Mesothelial cell of epicardium (in vitro differentiated cells): ENCODE data around the gene CFDP1. TPM values are rescaled to one million over a fixed set of nuclear protein-coding genes. Genes with fewer than 3 reads are reported as not detected.

ENCODE experiments used
- DNase-seq, 2 experiments: peaks; one replicate each; pipeline ENCODE4 v3.0.0; 2021; ENCODE audit warnings: low spot score in 2 of 2; ENCODE audit not compliant: unreplicated experiment in 2 of 2
- H3K27ac Mint-ChIP-seq: 2 replicates; pipeline ENCODE4 v1.8.0; 2021; ENCODE audit warnings: mixed read lengths
- H3K27me3 Mint-ChIP-seq: 2 replicates; pipeline ENCODE4 v1.8.0; 2021; ENCODE audit warnings: low read depth, mixed read lengths
- H3K36me3 Mint-ChIP-seq: 2 replicates; pipeline ENCODE4 v1.8.0; 2021; ENCODE audit warnings: mixed read lengths
- H3K4me1 Mint-ChIP-seq: 2 replicates; pipeline ENCODE4 v1.8.0; 2021; ENCODE audit warnings: mixed read lengths
- H3K4me3 Mint-ChIP-seq: 2 replicates; pipeline ENCODE4 v1.8.0; 2021; ENCODE audit warnings: mild to moderate bottlenecking, moderate library complexity, mixed read lengths
- H3K9me3 Mint-ChIP-seq: 2 replicates; pipeline ENCODE4 v1.8.0; 2021; ENCODE audit warnings: mixed read lengths
- total RNA-seq: library from RNA; stranded (reverse); gene quantifications from 3 replicates; pipeline ENCODE4 v1.2.1, GENCODE V29; 2021
- TF ChIP-seq, protein P1 (sequence below): fragments of 200-600 bp; sonication (generic); IDR thresholded peaks from one replicate; pipeline ENCODE4 v1.5.0; 2021; ENCODE audit warnings: antibody characterized with exemption; ENCODE audit not compliant: unreplicated experiment

The CFDP1 gene
- total RNA-seq, 1 donor from 2014 or later, result 89.1 TPM

DNA sequence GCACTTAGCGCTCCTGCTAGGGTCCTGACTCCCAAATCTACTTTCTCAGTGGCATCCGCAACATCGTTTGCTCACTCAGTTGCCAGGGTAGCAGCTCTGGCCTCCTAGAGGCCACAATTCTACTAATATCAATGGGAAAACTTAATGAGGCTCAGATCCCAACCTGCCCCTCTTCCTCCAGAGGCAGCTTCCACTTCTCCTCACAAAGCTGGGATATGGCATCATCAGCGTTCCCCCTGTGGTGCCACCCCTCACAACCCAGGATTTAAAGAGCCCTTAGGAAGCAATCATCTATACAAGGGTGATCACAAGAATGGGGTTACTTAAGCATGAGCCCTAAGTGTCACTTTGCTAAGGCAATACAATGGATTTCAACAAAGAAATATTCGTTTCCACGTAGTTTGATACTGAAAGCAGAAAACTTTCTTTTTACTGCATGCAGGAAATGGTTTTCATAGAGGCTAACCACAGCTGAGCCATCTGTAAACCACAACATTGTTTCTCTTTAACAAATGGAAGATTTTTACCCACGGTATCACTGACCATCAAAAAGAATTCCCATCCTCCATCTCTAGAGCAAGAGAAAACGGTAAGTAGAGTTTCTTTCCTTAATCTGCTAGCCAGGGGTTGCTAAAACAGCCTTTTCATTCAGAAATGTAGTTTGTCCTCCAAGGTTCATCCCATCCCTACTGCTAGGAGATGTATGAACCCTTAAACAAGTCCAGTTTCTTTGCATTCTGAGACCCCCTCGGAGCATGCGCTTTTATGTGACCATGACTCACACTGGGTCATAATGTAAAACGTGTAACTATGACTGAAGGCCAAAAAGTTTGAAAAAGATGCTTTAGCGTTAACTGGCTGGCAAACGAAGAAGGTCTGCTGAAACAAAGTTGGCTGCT is 113.5 kb downstream of the CFDP1 start:
- Mint-ChIP-seq H3K27me3 (no peaks in the 10 kb centered on the region), H3K27ac (peak overlapping the region; percentile 68), H3K4me1 (peaks cover 12% of the 10 kb centered on the region), H3K9me3 (no peaks in the 10 kb centered on the region), H3K4me3 (no peak overlapping the region), H3K36me3 (peaks cover 15% of the 10 kb centered on the region)
- no peak for DNase-seq
- TF ChIP-seq, protein P1, sequence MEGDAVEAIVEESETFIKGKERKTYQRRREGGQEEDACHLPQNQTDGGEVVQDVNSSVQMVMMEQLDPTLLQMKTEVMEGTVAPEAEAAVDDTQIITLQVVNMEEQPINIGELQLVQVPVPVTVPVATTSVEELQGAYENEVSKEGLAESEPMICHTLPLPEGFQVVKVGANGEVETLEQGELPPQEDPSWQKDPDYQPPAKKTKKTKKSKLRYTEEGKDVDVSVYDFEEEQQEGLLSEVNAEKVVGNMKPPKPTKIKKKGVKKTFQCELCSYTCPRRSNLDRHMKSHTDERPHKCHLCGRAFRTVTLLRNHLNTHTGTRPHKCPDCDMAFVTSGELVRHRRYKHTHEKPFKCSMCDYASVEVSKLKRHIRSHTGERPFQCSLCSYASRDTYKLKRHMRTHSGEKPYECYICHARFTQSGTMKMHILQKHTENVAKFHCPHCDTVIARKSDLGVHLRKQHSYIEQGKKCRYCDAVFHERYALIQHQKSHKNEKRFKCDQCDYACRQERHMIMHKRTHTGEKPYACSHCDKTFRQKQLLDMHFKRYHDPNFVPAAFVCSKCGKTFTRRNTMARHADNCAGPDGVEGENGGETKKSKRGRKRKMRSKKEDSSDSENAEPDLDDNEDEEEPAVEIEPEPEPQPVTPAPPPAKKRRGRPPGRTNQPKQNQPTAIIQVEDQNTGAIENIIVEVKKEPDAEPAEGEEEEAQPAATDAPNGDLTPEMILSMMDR, result no peak

DNA sequence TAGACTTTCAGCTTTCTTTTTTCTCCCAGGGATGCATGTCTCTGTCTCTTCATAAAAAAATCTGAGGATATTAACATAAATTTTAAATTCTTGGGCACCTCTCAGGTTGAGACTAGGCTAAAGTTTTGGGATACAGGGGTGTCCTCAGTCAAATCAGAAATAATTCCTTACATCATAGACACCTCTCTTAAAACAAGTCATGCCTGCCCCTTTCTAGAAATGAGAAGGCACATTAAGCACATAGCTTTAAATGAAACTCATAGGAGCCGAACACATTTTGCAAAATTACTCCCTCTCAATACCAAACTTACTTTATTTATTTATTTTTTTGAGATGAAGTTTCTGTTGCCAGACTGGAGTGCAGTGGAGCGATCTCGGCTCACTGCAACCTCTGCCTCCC is 114.6 kb downstream of the CFDP1 start:
- no peak for DNase-seq
- Mint-ChIP-seq H3K36me3 (peaks cover 17% of the 10 kb centered on the region), H3K27me3 (no peaks in the 10 kb centered on the region), H3K4me1 (peaks cover 6% of the 10 kb centered on the region), H3K4me3 (no peak overlapping the region), H3K9me3 (no peaks in the 10 kb centered on the region), H3K27ac (no peak overlapping the region)
- TF ChIP-seq, protein P1, result no peak

DNA sequence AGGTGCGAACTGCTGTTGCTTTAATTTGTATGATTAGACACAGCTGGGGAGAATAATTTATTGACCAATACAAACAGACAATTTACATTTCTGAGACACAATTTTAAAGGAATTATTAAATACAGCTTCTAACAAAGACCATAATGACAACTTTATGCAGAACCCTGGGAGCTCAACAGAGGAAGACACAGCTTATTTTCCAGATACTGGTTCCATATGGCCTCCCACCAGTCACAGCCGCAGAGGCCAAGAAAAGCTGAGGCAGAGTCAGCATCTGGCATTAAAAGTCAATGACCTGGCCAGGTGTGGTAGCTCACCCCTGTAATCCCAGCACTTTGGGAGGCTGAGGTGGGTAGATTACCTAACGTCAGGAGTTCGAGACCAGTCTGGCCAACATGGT is 115.8 kb downstream of the CFDP1 start:
- Mint-ChIP-seq H3K4me3 (no peak overlapping the region), H3K4me1 (peaks cover 6% of the 10 kb centered on the region), H3K36me3 (peaks cover 18% of the 10 kb centered on the region), H3K27me3 (no peaks in the 10 kb centered on the region), H3K9me3 (no peaks in the 10 kb centered on the region), H3K27ac (peak overlapping the region; percentile 80)
- TF ChIP-seq, protein P1, result no peak
- no peak for DNase-seq

DNA sequence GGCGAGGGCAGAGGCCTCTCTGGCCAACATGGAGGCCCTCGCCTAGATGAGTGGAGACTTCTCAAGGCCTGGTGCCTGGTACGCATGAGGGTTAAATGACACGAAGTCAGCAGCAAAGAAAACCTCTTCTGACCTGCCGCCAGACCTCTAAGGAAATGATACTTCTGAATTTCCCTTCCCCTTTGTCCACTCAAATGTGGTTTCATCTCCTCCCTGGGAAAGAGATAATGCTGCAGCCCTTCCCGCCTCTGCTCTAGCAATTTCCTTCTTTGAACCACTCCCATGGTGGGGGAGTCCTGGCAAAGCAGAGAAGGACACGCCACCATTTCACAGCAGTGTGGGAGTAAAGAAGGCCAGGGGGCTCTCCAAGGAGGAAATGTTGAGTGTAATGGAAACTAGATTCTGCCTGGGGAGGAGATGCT is 116.2 kb downstream of the CFDP1 start:
- H3K4me3 Mint-ChIP-seq, result no peak overlapping the region
- H3K4me1 Mint-ChIP-seq, result peaks cover 7% of the 10 kb centered on the region
- DNase-seq, result no peak
- TF ChIP-seq, protein P1, result no peak
- H3K27ac Mint-ChIP-seq, result peak overlapping the region; percentile 80
- no peaks in the 10 kb centered on the region for H3K9me3 Mint-ChIP-seq
- no peaks in the 10 kb centered on the region for H3K27me3 Mint-ChIP-seq
- H3K36me3 Mint-ChIP-seq, result peaks cover 18% of the 10 kb centered on the region

DNA sequence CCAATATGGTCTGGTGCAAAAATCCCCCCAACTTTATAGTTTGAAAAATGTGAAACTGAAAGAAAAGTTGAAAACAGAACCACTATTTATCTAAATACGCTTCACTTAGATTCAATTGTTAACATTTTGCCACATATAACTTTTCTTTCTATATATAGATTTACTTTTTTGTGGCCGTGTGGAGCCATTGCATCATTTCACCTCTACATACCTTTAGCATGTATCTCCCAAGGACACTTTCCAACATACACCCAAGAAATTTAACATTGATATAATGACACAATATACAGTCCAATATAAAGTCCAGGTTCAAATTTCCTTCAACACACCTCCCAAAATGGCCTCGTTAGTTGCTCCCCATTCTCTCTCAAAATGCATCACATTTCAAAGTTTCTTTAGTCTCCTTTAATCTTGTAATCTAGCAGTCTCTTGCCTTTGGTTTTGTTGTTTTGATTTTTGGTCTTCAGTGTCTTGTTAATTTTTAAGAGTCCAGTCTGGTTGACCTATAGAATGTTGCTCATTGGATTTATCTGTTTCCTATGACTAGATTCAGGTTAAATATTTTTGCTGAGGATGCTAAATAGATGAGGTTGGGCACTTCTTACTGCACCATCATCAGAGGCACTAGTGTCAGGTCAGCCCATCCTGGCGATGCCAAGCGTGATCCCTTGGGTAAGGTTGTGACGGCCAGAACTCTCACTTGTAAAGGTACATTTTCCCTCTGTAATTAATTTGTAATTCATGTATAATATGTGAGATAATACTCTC is 117.6 kb downstream of the CFDP1 start:
- no peaks in the 10 kb centered on the region for H3K27me3 Mint-ChIP-seq
- H3K4me1 Mint-ChIP-seq, result peaks cover 11% of the 10 kb centered on the region
- no peak overlapping the region for H3K4me3 Mint-ChIP-seq
- no peak overlapping the region for H3K27ac Mint-ChIP-seq
- H3K9me3 Mint-ChIP-seq, result no peaks in the 10 kb centered on the region
- TF ChIP-seq, protein P1, result no peak
- peaks cover 18% of the 10 kb centered on the region for H3K36me3 Mint-ChIP-seq
- no peak for DNase-seq
